IPS-11a (cell line): ENCODE results near the gene CENPB.
"Not testable (repeated sequence)": the region's sequence is repeated elsewhere in the genome, so short reads cannot be mapped to it uniquely, and the experiment has no call there.

Experiments used
- H3K4me3 ChIP-seq: one replicate; pipeline ENCODE4 v1.5.1; 2013; ENCODE audit warnings: low read depth, low read length, control low read depth

Gene CENPB

GRCh38 chr20:3789201-3789600 is 2.7 kb upstream of the CENPB start:
- H3K4me3 ChIP-seq, result not testable (repeated sequence)

- no peak overlapping the region for H3K4me3 ChIP-seq
Measured at GRCh38 chr20:3788685-3789155, 2.2 kb upstream of the CENPB start.

- H3K4me3 ChIP-seq, result no peak overlapping the region
Measured at GRCh38 chr20:3787324-3788014, 929 bp upstream of the CENPB start.

GRCh38 chr20:3786126-3786484 is 435 bp downstream of the CENPB start:
- H3K4me3 ChIP-seq, result peak overlapping the region; percentile 75

GRCh38 chr20:3785240-3786125 is 1.1 kb downstream of the CENPB start:
- H3K4me3 ChIP-seq, result peak overlapping the region; percentile 75

- H3K4me3 ChIP-seq, result no peak overlapping the region
Measured at GRCh38 chr20:3784863-3785239, 1.7 kb downstream of the CENPB start.

GRCh38 chr20:3784216-3784853 is 2.2 kb downstream of the CENPB start:
- H3K4me3 ChIP-seq, result no peak overlapping the region

GRCh38 chr20:3783511-3784195 is 2.9 kb downstream of the CENPB start:
- H3K4me3 ChIP-seq, result no peak overlapping the region

GRCh38 chr20:3783068-3783489 is 3.5 kb downstream of the CENPB start:
- H3K4me3 ChIP-seq, result no peak overlapping the region

- no peak overlapping the region for H3K4me3 ChIP-seq
Measured at GRCh38 chr20:3782597-3782996, 3.9 kb downstream of the CENPB start.

- H3K4me3 ChIP-seq, result peak within 1 kb of the TSS; percentile 44
Measured at GRCh38 chr20:3781153-3781910, 5.2 kb downstream of the CENPB start, which contains the start of gene SPEF1. SPEF1 (minus strand) TSS chr20:3781448; CDS start chr20:3781287, 161 bp downstream.

- H3K4me3 ChIP-seq, result no peak overlapping the region
Measured at GRCh38 chr20:3778976-3779375, 7.6 kb downstream of the CENPB start.

- peak overlapping the region; percentile 59 for H3K4me3 ChIP-seq
Measured at GRCh38 chr20:3777716-3778629, 8.6 kb downstream of the CENPB start.

- peak overlapping the region; percentile 59 for H3K4me3 ChIP-seq
Measured at GRCh38 chr20:3777381-3777715, 9.2 kb downstream of the CENPB start.

- no peak overlapping the region for H3K4me3 ChIP-seq
Measured at GRCh38 chr20:3775457-3776108, 11.0 kb downstream of the CENPB start.

- H3K4me3 ChIP-seq, result no peak overlapping the region
Measured at GRCh38 chr20:3771552-3772058, 14.9 kb downstream of the CENPB start.

- H3K4me3 ChIP-seq, result peak overlapping the region; percentile 83
Measured at GRCh38 chr20:3768342-3769130, 18.0 kb downstream of the CENPB start.
